ENCODE data around the gene FAM98B.

Gene FAM98B

DNA sequence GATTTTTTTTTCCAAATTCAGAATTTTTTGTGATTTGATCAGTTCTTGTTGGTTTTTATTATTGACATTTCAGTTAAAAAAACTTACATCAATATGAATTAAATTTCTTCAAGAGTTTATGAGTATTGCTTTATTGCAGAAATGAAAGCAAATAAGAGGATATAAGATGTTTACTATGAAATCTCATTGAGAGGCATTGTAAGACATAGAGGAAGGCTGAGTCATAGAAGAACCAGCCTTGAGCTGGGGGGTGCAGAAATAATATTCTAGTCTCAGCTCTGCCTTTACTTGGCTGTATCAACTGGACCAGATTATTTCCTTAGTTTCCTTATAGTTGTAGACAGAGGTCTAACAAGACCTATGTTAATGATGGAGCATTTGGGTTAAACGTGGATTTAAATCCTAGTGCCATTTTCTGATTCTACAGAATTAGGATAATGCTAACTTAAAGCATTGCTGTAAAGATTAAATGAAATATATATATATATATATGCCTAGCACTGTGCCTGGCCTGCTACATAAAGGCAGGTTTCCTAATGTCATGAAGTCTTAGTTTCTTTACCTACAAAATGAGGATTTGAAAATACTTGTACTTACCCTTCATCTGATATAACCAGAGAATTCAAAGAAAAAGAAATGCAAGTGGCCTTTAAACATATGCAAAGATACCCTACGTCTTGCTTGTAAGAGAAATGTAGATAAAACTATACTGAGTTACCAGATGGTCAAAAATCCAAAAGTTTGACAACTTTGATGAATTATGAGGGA, 7.3 kb downstream of the FAM98B start:
- DNase-seq (ENCODE audit: low read depth) = no peak

DNA sequence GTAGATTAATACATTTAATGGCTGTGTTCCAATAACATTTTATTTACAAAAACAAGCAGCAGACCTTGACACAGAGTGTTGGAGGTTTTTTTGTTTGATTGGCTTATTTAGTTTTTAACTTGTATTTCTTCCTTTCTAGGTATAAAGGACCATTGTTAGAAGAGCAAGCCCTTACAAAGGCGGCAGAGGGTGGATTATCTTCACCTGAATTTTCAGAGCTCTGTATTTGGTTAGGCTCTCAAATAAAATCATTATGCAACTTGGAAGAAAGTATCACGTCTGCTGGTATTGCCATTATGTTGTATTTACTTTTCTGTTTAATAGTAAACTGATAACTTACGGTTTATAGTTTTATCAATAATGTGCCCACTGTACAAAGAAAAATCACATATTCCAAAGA, 10.0 kb downstream of the FAM98B start:
- no peak for DNase-seq (ENCODE audit: low read depth)

DNA sequence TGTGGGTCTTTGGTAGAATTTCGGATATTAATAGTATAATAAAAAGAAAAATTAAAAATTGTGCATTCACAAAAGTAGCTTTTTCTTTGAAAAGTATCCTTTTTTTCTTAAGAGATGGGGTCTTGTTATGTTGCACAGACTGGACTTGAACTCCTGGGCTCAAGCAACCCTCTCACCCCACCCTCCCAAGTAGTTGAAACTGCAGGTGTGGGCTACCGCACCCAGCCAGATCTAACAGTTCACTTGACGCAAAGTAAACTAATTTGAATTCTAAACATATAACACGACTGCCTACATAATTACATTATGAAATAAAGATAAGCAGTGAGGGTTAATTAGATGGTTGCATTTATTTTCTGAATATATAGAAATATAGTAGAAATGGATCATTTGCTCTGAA, 10.7 kb downstream of the FAM98B start:
- DNase-seq (ENCODE audit: low read depth) = no peak

DNA sequence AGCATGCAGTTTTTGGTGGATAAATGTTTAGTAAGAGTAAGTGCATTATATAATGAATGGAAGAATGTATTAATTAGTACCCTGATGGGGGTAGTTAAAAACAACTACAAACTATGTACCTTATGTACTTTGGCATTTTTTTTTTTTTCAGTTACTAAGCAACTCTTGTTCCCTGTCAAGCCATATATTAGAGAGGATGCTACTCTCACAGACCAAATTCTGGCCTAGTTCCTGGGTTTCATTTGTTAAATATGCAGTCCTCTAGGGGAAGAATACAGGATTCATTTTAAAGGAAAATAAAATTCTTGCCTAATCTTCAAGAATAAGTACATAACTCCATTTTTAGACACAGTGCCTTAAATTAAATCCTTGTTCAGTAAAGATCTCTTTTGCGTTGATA, 16.9 kb downstream of the FAM98B start:
- no peak for DNase-seq (ENCODE audit: low read depth)

DNA sequence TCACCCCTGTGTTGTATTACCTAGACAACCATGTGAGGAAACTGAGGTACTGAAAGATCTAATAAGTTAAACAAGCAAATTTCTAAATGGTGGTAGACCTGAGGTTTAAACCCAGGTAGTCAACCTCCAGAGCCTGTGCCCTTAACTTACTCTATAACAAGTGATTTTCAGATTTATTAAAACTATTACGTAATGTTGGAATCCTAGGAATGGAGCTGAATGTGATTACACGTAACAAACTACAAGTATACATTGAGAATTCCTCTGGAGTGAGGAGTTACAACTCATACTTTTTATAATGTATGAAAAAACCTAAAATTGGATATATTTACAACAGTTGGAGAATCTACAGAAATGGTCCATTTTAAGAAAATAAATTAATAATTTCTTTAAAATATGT, 18.0 kb downstream of the FAM98B start:
- DNase-seq (ENCODE audit: low read depth) = no peak

DNA sequence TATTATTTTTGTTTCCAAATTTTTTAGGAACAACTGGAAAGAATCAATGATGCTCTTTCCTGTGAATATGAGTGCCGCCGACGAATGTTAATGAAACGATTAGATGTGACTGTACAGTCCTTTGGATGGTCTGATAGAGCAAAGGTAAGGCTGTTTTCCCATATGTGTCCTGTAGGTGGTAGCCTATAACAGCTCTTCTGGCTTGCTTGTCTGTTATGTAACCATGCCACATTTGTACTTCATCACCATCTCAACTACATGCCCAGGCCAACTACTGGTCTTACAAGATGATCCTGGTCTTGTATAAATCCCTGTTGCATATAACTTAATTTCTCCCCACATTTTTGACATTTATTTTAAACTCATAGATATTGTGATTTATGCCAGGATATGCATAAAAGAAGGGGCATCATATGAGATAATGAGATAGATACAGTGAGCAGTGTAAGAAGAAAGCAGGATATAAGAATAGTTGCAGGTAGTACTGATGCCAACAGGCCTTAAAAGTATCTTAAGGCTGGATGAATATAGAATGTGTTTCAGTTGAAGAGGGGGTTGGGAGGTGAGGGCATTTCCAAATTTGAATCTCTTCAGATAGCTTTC, 20.3 kb downstream of the FAM98B start:
- DNase-seq (ENCODE audit: low read depth) = no peak

DNA sequence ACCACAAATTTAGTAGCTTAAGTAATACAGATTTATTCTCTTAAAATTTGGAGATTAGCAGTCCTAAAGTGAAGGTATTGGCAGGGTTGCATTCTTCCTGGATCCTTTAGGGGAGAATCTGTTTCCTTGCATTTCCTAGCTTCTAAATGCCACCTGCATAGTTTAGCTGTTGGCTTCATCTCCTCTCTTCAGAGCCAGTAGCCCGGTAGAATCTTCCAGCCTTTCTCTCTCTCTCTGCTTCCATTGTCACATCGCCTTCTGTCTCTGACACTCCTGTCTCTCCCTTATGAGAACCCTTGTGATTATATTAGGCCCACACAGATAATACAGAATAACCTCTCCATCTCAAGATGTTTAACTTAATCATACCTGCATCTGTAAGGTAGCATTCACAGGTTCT, 21.4 kb downstream of the FAM98B start:
- no peak for DNase-seq (ENCODE audit: low read depth)

DNA sequence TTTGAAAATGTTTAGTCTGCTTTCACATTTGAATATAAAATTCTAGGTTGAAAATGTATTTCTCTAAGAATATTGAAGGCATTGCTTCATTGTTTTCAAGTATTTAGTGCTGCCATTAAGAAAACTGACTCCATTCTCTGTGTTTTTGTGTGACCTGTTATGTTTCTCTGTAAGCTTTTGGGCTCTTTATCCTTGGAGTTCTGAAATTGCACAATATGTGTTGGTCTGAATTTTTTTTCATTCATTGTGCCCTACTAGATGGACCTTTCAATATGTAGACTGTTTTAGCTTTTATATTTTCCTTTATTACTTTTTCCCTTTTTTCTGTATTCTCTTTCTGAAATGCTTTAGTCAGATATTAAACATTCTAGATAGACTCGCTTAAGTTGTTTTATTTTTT, 22.2 kb downstream of the FAM98B start:
- no peak for DNase-seq (ENCODE audit: low read depth)

DNA sequence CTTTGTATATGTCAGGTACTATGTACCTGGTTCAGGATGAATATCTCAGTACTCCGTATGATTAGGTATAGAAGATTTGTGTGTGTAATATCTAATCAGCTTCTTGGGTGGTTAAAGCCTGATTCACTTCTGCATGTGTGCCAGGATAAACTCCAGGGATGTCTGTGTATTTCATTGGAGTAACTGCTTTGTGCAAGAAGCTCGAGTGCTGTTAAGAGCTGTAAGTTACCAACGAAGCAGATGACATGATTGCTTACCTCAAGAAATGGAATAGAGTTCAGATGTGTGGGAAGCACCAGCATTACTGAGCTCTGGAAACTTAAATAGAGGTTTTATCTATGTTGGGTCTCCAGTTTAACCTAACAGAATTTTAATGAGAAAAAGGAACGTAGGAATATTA, 23.7 kb downstream of the FAM98B start:
- no peak for DNase-seq (ENCODE audit: low read depth)

DNA sequence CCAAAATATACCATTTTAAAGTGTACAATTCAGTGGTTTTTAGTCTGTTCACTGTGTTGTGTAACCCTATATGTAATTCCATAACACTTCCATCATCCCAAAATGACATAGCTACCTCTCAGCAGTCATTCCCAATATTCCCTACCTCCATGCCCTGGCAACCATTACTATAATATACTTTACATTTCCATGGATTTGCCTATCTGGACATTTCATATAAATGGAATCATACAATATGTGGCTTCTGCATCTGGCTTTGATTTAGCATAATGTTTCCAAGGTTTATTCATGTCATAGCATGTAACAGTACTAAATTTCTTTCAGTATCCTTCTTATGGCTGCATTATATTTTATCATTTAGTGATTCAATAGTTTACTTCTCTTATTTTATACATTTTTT, 25.3 kb downstream of the FAM98B start:
- DNase-seq (ENCODE audit: low read depth) = no peak

DNA sequence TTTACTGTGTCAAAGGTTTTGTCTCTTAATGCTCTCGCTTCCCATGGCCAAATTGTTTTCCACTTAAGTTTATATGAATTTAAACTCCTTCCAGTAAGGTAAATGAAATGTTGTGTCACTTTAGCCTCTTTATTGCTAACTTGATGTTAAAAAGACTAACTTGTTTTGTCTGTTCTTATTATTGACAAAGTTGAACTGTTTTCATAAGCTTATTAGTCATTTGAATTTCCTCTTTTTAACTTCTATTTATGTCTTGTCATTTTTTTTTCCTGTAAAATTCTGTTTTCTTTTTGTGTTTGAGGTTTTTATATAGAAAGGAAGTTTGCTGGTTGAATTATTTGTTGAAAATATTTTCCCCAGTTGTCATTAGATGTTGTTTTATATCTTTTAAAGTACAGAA, 25.8 kb downstream of the FAM98B start:
- no peak for DNase-seq (ENCODE audit: low read depth)

DNA sequence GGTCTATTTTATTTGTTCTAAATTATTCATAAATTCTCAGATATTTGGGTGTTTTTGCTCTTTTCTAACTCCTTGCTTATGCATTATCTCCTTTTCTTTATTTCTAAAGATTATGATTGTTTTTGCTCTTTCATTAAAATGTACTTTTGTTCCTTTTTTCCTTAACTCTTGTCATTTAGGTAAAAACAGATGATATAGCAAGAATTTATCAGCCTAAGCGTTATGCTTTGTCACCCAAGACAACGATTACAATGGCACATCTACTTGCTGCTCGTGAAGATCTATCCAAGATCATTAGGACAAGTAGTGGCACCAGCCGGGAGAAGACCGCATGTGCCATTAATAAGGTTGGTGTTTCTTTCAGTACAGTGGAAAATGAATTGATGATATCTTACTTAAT, 27.2 kb downstream of the FAM98B start:
- no peak for DNase-seq (ENCODE audit: low read depth)

DNA sequence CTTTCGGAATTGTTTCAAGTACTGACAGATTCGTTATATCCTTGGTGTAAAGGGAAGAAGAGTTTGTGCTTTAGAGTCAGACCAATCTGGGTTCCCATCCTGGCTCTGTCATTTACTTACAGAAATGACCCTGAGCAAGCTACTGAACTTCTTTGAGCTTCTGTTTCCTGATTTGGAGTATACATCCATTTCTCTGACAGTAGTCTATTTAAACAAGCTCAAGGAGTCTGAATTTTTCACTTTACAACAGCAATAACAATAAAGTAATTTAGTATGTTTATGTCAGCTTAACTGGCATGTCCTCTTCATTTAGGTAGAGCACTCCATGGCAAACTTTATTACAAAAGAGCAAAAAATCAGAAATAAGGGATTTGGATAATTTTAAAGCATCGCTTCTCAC, 27.8 kb downstream of the FAM98B start:
- DNase-seq (ENCODE audit: low read depth) = no peak

DNA sequence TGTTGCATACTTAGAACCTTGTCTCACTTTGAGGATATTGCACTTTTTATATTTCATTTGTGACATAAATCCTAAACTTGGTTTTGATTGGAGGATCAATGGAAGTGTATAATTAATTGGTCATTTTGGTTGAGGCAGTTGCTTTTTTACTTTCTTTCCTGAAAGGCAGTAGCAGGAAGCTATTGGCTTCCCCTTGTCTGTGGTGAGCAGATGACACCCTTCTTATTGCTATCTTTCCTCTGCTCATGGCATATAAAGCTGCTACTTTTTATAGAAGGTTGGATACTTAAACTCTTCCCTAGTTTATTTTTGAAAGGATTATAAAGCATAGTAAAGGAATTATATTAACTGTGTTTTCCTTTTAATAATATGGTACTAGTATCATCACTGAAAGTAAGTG, 28.6 kb downstream of the FAM98B start:
- DNase-seq (ENCODE audit: low read depth) = no peak

DNA sequence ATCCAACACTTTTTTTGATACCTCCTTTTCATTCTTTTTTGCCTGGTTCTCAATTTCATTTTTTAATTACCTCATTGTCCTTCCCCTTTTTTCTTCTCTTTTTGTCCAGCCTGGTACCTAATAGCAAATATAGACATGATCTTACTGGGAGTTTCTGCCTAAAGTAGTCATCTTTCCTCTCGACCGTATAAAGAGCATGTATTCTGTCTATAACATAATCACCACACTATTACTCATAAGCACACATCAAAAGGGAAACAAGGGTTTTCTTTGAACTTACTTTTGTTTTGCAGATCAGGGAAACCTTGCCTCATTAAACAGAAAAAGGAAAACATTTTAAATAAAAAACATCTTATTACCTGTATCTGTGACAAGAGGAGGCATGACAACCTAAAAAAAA, 33.0 kb downstream of the FAM98B start:
- no peak for DNase-seq (ENCODE audit: low read depth)

DNA sequence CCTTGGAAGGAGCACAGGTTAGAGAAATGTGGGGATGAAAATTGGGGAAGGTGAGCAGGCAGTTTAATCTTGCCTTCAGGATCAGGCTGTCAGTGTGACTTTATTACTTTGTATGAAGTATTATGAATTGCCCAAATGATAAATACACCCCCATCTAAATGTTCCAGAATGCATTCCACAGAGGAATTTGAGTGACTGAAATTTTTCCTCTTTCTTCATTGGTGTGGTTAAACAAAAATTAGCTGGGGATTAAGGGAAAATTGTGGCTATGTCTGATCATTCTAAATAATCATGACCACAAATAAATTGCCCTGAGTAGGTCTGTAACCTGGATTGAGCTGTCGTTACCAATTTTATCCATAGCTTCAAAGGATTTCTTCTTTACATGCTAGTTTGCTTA, 33.5 kb downstream of the FAM98B start:
- no peak for DNase-seq (ENCODE audit: low read depth)

DNA sequence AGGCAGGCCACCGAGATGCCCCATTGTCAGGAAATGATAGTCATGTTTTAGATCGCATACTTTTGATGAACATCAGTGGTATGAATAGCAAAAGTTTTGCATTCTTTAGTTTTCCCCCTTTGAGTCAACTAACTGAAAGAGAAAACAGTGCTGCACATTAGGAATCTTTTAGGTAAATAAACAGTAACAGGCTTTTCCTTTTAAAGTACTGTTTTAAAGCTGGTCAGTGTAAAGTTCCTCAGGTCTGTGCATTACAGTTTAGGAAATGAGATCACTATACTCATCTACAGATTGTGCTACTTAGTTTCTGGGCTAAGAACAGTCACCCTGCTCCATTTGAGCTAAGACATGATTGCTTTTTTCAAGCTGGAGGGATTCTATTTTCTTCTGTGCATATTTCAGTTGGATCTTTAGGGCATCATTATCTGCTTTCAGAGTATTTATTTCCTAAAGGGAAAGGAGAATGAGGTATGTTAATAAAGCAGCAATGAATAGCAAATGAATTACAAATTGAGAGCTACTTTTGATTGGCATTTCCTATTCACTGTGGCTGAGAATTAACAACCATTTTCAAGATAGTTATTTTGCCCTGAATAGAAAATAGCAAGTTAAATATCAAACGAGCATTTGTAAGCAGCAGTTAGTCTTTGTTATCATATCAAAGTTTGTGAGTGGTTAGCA, 36.5 kb downstream of the FAM98B start:
- no peak for DNase-seq (ENCODE audit: low read depth)

DNA sequence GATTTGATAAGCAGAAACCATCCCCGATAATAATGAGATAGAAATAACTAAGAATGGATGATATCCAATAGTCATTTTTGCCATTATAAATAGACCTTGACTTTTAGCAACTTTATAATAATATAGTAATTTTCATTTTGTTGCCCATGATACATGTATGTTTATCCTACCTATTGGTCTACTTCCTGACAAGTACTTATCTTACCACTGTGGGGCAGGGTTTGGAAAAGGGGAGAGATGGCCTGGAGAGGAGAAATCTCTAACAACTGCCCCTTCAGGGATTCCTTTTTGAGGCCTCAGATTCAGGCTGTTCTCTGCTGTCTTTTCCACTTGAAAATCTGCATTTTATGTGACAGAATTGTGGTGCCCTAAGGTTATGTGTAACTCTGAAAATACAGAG, 42.2 kb downstream of the FAM98B start:
- DNase-seq (ENCODE audit: low read depth) = no peak

DNA sequence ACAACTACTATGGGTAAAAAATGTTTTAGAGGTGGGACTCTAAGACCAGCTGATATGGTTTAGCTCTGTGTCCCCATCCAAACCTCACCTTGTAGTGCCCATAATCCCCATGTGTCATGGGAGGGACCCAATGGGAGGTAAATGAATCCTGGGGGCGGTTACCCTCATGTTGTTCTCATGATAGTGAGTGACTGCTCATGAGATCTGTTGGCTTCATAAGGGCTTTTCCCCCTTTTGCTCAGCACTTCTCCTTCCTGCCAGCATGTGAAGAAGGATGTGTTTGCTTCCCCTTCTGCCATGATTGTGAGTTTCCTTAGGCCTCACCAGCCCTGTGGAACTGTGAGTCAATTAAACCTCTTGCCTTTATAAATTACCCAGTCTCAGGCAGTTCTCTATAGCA, 45.7 kb downstream of the FAM98B start:
- DNase-seq (ENCODE audit: low read depth) = no peak

DNA sequence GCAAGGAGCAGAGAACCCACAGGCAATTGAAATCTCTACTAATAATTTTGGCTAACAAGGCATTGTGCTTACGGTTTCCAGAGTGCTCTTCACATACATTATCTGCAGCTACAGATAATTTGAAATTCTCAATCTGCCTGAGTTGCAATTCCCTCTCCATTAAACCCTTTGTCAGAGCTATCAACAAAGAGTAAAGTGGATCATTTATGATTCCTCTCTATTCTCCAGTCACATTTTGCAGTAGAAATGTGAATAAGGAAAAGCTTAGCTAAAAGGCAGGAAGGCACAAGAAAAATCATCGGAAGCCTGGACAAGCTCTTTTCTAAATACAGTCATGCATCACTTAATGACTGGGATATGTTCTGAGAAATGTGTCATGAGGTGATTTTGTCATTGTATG, 49.6 kb downstream of the FAM98B start:
- DNase-seq (ENCODE audit: low read depth) = no peak

DNA sequence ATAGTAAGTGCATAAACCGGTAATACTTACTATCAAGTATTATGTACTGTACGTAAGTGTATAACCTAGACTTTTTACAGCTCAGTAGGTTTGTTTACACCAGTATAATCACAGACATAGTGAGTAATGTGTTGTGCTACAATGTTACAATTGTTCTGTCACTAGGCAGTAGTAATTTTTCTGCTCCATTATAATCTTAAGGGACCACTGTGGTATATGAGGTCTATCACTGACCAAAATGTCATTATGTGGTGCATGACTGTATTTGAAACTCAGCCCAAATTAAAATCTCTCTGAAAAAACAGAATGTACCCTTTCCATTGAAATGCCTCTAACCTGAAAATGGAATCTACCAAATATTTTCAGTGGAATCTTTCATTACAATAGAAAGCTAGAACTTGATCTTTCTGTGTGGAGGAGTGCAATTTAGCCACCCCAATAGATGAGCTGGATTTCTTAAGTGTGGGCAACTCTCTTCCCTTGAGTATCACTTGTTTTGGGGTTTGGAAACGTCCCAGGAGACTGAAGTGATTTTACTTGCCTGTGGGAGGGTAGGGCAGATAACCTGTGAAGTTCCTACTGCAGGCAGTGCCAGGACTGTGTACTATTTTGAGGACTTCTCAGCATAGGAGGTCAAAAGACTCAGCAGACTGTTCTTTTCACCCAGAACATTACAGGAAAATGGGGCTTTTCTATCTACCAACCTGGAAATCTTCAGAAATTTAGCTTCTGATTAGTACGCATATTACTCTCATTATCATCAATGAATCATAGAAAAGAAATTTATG, 50.9 kb downstream of the FAM98B start:
- no peak for DNase-seq (ENCODE audit: low read depth)

DNA sequence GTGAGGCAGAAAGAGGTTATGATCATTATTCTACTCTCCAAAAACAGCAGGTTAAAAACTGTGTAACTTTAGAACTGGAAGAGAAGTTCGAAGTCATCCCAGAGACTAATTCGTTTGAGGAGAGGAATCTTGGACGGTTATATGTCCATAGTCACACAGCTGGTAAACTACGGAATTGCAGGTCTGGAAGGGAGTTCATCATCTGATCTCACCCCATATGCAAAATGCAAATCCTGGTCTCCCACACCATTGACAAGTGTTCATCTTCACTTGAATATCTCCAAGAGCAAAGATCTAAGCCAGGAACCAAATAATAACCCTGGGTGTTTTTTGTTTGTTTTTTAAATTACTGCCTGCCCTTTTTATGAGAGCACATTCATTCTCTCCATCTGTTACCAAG, 53.1 kb downstream of the FAM98B start:
- no peak for DNase-seq (ENCODE audit: low read depth)

DNA sequence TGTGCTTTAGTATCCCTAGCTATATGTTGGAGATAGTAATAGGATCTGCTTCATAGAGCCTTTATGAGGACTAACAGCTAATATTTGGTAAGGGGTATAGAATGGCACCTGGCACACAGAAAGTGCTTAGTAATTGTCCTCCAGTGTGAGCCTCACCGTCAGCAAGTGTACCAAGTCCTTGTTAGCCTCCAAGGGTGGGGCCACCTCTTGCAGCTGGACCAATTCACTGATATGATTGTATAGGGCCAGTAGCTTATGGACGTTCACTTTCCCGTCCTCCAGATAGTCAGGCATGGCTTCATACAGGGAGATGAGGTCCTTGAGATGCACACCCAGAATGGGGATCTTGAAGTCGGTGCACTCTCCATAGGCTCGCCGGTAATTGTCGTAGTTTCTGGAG, 53.6 kb downstream of the FAM98B start:
- DNase-seq (ENCODE audit: low read depth) = no peak

Measured in stimulated activated CD8-positive, alpha-beta memory T cell treated with anti-CD3 and anti-CD28 coated beads, Interleukin-15, amount 100 ng/mL, for 1 hour (primary cell).